Upper lobe of right lung (tissue), 1 donor: ENCODE measurements around the gene PLEKHG3. TPM values are rescaled to one million over a fixed set of nuclear protein-coding genes. Genes with fewer than 3 reads are reported as not detected.

Source experiments
- ATAC-seq: fragments of 200-7000 bp; cut with Tn5 transposase; one replicate; pipeline ENCODE4 v1.9.1; 2020; ENCODE audit warnings: mild to moderate bottlenecking, moderate library complexity
- DNase-seq: peaks from one replicate; pipeline ENCODE4 v3.0.0-alpha.2; 2020
- H3K27ac ChIP-seq: fragments of 200-600 bp; one replicate; pipeline ENCODE4 v1.8.0; 2022
- H3K27me3 ChIP-seq: fragments of 200-600 bp; one replicate; pipeline ENCODE4 v1.8.0; 2022; ENCODE audit warnings: mild to moderate bottlenecking
- H3K36me3 ChIP-seq: fragments of 200-600 bp; one replicate; pipeline ENCODE4 v1.8.0; 2022
- H3K4me1 ChIP-seq: fragments of 200-600 bp; one replicate; pipeline ENCODE4 v1.8.0; 2022
- H3K4me3 ChIP-seq: fragments of 200-600 bp; one replicate; pipeline ENCODE4 v1.8.0; 2022; ENCODE audit warnings: mild to moderate bottlenecking
- H3K9me3 ChIP-seq: fragments of 200-600 bp; one replicate; pipeline ENCODE4 v1.8.0; 2022
- CTCF ChIP-seq: fragments of 200-600 bp; IDR thresholded peaks from one replicate; pipeline ENCODE4 v1.8.0; 2022; ENCODE audit warnings: antibody characterized with exemption
- intact Hi-C: fragments of 100-400 bp; cut with DNase I; formaldehyde crosslinking; loops from one replicate; pipeline ENCODE4 v1.11.0; 2022
- total RNA-seq: library from RNA; stranded (reverse); fragmentation: NEBNext Ultra II Directional; extraction: Animal tissue kit (Norgen Biotek cat#: 25700); gene quantifications from one replicate; pipeline ENCODE4 v1.2.1, GENCODE V29; 2021
- donor health status: DM: no; HTN: yes; CAD: no; lungs with severe emphysema.

The PLEKHG3 gene
- total RNA-seq, 1 donor from 2014 or later: 34.5 TPM

GRCh38 chr14:64726585-64726890 lies 22.3 kb downstream of the PLEKHG3 start:
- ATAC-seq: no peak
- DNase-seq: peak; percentile 60

DNA sequence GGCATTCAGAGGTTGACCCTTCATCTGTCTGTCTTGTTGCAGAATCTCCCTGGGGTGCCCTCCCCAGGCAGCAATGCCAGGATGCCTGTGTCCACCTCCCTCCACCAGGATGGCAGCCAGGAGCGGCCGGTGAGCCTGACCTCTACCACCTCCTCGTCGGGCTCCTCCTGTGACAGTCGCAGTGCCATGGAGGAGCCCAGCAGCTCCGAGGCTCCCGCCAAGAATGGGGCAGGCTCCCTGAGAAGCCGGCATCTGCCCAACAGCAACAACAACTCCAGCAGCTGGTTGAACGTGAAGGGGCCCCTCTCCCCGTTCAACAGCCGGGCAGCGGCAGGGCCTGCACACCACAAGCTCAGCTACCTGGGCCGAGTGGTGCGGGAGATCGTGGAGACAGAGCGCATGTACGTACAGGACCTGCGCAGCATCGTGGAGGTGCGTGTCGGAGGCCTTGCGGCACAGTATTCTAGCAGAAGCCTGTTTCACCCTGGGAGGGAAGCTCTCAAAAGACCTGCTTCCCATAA lies 23.4 kb downstream of the PLEKHG3 start:
- DNase-seq: peak; percentile 56
- Histone ChIP-seq H3K9me3 (no peaks in the 10 kb centered on the region), H3K36me3 (peaks cover 35% of the 10 kb centered on the region), H3K27ac (no peak overlapping the region), H3K4me3 (no peak overlapping the region), H3K27me3 (no peaks in the 10 kb centered on the region), H3K4me1 (peaks cover 11% of the 10 kb centered on the region)
- no peak for ATAC-seq
- intact Hi-C loops: no loop called here
- no peak for TF ChIP-seq CTCF

More at GRCh38 chr14:64726585-64726890, 22.3 kb downstream of the PLEKHG3 start:
- Histone ChIP-seq H3K4me3 (no peak overlapping the region), H3K4me1 (peaks cover 22% of the 10 kb centered on the region), H3K27me3 (no peaks in the 10 kb centered on the region), H3K27ac (no peak overlapping the region), H3K36me3 (peaks cover 25% of the 10 kb centered on the region), H3K9me3 (no peaks in the 10 kb centered on the region)
- intact Hi-C loops: no loop called here
- TF ChIP-seq CTCF: no peak

DNA sequence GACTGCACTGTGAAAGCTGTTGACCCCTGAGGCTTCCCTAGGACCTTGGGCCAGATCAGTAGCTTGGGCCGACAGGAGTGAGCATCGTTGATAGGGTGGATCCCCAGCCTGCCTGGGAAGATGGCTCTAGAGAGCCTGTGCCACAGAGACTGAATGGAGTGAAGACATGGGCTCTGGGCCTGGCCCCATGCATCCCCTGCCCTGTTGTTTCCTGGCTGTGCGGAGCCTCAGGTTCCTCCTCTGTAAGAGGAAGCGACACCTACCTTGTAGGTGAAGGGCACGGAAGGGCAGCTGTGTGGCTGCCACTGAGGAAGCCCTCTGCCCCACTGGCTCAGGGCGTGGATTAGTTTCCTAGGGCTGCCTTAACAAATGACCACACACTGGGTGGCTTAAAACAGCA lies 23.9 kb downstream of the PLEKHG3 start:
- Histone ChIP-seq H3K36me3 (peaks cover 40% of the 10 kb centered on the region), H3K27me3 (no peaks in the 10 kb centered on the region), H3K4me1 (peaks cover 7% of the 10 kb centered on the region), H3K27ac (no peak overlapping the region), H3K4me3 (no peak overlapping the region), H3K9me3 (no peaks in the 10 kb centered on the region)
- ATAC-seq (no peak), DNase-seq (no peak)
- no peak for TF ChIP-seq CTCF
- intact Hi-C loops: no loop called here

DNA sequence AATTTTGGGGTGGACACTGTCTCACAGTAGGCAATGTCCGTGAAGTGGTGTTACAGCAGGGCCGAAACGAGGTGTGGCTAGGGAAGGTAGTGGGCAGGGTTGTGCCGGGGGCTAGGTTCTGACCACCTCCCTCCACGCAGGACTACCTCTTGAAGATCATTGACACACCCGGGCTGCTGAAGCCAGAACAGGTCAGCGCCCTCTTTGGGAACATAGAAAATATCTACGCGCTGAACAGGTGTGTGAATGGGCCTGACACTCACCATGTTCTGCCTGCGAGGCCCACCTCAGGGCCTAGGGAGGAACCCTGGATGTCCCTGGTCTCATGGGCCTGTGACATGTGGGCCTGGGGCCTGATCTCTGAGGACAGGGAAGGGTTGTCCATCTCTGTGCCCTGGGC lies 24.6 kb downstream of the PLEKHG3 start:
- H3K27ac ChIP-seq: no peak overlapping the region
- no peak for ATAC-seq

DNA sequence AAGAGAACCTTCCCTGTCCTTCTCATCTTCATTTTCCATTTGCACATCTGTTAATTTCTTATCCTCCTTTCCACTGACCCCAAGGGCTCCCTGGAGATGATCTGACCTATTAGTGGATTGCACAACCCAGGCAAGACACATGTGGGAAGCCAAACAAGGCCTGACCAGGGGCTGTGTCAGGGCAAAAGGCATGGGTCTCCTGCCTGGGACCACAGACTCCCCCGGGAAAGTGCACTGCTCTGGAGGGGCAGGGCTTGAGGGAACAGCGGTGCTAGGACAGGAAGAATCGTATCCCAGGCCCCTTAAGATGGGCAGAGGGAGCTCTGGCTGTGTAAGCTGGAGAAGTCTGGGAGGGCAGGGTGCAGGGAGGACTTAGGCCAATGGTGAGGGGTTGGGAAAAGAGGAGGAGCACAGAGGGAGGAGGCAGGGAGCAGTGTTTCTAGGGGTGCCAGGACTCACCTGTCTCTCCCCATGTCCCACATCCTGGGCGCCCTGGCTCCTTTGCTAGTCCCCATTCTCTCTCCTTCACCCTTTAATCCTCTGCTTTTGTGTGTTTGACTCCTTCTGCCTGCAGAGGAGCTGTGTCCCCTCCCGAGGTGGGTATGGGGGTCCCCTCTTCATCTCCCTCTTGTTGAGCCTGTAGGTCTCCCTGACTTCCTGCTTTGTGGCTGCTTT lies 25.3 kb downstream of the PLEKHG3 start:
- Histone ChIP-seq H3K4me1 (peaks cover 5% of the 10 kb centered on the region), H3K36me3 (peaks cover 40% of the 10 kb centered on the region), H3K27me3 (no peaks in the 10 kb centered on the region), H3K9me3 (no peaks in the 10 kb centered on the region), H3K4me3 (no peak overlapping the region), H3K27ac (no peak overlapping the region)
- no peak for TF ChIP-seq CTCF
- intact Hi-C loops: no loop called here
- DNase-seq (peak; percentile 42), ATAC-seq (no peak)

More for the DNA sequence above, 24.6 kb downstream of the PLEKHG3 start:
- TF ChIP-seq CTCF: no peak
- Histone ChIP-seq H3K36me3 (peaks cover 40% of the 10 kb centered on the region), H3K9me3 (no peaks in the 10 kb centered on the region), H3K4me3 (no peak overlapping the region), H3K4me1 (peaks cover 7% of the 10 kb centered on the region), H3K27me3 (no peaks in the 10 kb centered on the region)
- DNase-seq: peak; percentile 35
- intact Hi-C loops: no loop called here
